ENCODE data around the gene PRKAR1B. TPM values are rescaled to one million over a fixed set of nuclear protein-coding genes. Genes with fewer than 3 reads are reported as not detected.

The PRKAR1B gene
- total RNA-seq, 1 experiment from 2014 or later, result 27.2 TPM

DNA sequence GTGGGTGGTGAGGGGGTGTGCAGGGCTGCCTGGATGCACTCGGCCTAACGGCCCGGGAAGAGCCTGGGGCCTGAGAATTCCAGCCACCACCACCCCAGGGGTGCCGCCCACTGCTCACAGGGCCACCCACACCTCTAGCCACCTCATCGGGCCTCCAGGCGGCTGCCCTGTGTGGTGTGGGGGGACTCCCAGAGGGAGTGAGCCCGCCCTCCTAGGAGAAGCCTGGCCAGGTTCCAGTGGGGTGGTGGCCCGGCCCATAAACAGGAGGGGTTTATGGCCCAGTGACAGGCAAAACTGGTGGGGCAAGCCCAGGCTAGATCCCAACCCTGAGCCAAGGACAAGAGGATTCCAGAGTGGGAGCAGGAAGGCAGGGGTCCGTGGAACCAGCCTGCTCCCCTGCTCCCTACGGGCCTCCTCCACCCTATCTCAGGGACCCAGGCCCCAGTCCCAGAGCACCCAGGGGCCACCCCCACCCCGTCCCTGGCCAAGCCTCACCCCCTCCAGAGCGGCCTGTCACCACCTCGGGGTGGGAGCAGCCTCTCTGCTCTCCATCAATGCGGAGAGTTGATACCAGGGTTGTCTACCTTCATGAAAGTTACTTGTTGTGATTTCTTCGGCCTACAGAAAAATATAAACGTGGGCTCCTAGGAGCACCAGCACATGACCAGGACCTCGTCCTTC is 187.2 kb downstream of the PRKAR1B start:
- no peak overlapping the region for H3K27ac ChIP-seq (ENCODE audit: low read depth, low read length, poor library complexity, severe bottlenecking)
- no peaks in the 10 kb centered on the region for H3K36me3 ChIP-seq (ENCODE audit: insufficient read depth, low read length, poor library complexity, severe bottlenecking)
- no TSS peak for BruUV-seq (replicated peaks)
- TF ChIP-seq EZH2 (IDR thresholded peaks at IDR 0.05; ENCODE audit: borderline replicate concordance, low read depth, low read length, poor library complexity, severe bottlenecking), result no peak
- TF ChIP-seq, protein P1, sequence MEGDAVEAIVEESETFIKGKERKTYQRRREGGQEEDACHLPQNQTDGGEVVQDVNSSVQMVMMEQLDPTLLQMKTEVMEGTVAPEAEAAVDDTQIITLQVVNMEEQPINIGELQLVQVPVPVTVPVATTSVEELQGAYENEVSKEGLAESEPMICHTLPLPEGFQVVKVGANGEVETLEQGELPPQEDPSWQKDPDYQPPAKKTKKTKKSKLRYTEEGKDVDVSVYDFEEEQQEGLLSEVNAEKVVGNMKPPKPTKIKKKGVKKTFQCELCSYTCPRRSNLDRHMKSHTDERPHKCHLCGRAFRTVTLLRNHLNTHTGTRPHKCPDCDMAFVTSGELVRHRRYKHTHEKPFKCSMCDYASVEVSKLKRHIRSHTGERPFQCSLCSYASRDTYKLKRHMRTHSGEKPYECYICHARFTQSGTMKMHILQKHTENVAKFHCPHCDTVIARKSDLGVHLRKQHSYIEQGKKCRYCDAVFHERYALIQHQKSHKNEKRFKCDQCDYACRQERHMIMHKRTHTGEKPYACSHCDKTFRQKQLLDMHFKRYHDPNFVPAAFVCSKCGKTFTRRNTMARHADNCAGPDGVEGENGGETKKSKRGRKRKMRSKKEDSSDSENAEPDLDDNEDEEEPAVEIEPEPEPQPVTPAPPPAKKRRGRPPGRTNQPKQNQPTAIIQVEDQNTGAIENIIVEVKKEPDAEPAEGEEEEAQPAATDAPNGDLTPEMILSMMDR (conservative IDR thresholded peaks at IDR 0.05; ENCODE audit: low read depth, low read length), result no peak
- H3K4me1 ChIP-seq (ENCODE audit: insufficient read depth, low read length, poor library complexity, severe bottlenecking), result no peaks in the 10 kb centered on the region
- no peak for DNase-seq (ENCODE audit: low spot score)
- ChIA-PET CTCF (no interaction called here), POLR2A (ENCODE audit: low non-redundant PET) (no interaction called here)
- intact Hi-C loops (cut with micrococcal nuclease; ENCODE audit: unreplicated experiment), result no loop called here
- H3K27me3 ChIP-seq (replicated peaks; ENCODE audit: insufficient read depth, low read depth, low read length, poor library complexity), result no peaks in the 10 kb centered on the region
- no peaks in the 10 kb centered on the region for H3K9me3 ChIP-seq (ENCODE audit: low read depth, low read length, poor library complexity, severe bottlenecking)
- no peak overlapping the region for H3K4me3 ChIP-seq (ENCODE audit: low read depth, low read length, poor library complexity, severe bottlenecking)

- Histone ChIP-seq H3K36me3 (ENCODE audit: insufficient read depth, low read length, poor library complexity, severe bottlenecking) (no peaks in the 10 kb centered on the region), H3K4me3 (ENCODE audit: low read depth, low read length, poor library complexity, severe bottlenecking) (no peak overlapping the region), H3K9me3 (ENCODE audit: low read depth, low read length, poor library complexity, severe bottlenecking) (no peaks in the 10 kb centered on the region), H3K27ac (ENCODE audit: low read depth, low read length, poor library complexity, severe bottlenecking) (no peak overlapping the region), H3K4me1 (ENCODE audit: insufficient read depth, low read length, poor library complexity, severe bottlenecking) (no peaks in the 10 kb centered on the region), H3K27me3 (replicated peaks; ENCODE audit: insufficient read depth, low read depth, low read length, poor library complexity) (no peaks in the 10 kb centered on the region)
- POLR2A ChIA-PET (ENCODE audit: low non-redundant PET), result no interaction called here
- no peak for TF ChIP-seq EZH2 (IDR thresholded peaks at IDR 0.05; ENCODE audit: borderline replicate concordance, low read depth, low read length, poor library complexity, severe bottlenecking)
- TF ChIP-seq, protein P1 (conservative IDR thresholded peaks at IDR 0.05; ENCODE audit: low read depth, low read length), result no peak
- intact Hi-C loops (cut with micrococcal nuclease; ENCODE audit: unreplicated experiment), result no loop called here
- no TSS peak for BruUV-seq (replicated peaks)
- DNase-seq (ENCODE audit: low spot score), result no peak
- CTCF ChIA-PET, result no interaction called here
Measured at GRCh38 chr7:538764-539685, 188.1 kb downstream of the PRKAR1B start.

GRCh38 chr7:537911-538634 is 189.0 kb downstream of the PRKAR1B start:
- intact Hi-C loops (cut with micrococcal nuclease; ENCODE audit: unreplicated experiment), result no loop called here
- POLR2A ChIA-PET (ENCODE audit: low non-redundant PET), result no interaction called here
- no TSS peak for BruUV-seq (replicated peaks)
- CTCF ChIA-PET, result no interaction called here
- Histone ChIP-seq H3K9me3 (ENCODE audit: low read depth, low read length, poor library complexity, severe bottlenecking) (no peaks in the 10 kb centered on the region), H3K4me1 (ENCODE audit: insufficient read depth, low read length, poor library complexity, severe bottlenecking) (no peaks in the 10 kb centered on the region), H3K27ac (ENCODE audit: low read depth, low read length, poor library complexity, severe bottlenecking) (no peak overlapping the region), H3K4me3 (ENCODE audit: low read depth, low read length, poor library complexity, severe bottlenecking) (no peak overlapping the region), H3K27me3 (replicated peaks; ENCODE audit: insufficient read depth, low read depth, low read length, poor library complexity) (no peaks in the 10 kb centered on the region), H3K36me3 (ENCODE audit: insufficient read depth, low read length, poor library complexity, severe bottlenecking) (no peaks in the 10 kb centered on the region)
- TF ChIP-seq, protein P1 (conservative IDR thresholded peaks at IDR 0.05; ENCODE audit: low read depth, low read length), result no peak
- TF ChIP-seq EZH2 (IDR thresholded peaks at IDR 0.05; ENCODE audit: borderline replicate concordance, low read depth, low read length, poor library complexity, severe bottlenecking), result no peak
- DNase-seq (ENCODE audit: low spot score), result no peak

All from A673 (cell line).